GM12865 (cell line): Measurements from ENCODE around the gene MR1.

Experiments
- DNase-seq: peaks from one replicate; pipeline ENCODE4 v3.0.0; 2010; ENCODE audit warnings: low read depth
- H3K4me3 ChIP-seq: 2 replicates; pipeline ENCODE4 v1.5.1; 2011; ENCODE audit warnings: mild to moderate bottlenecking, low read depth, low read length, control low read depth
- CTCF ChIP-seq: IDR thresholded peaks from 2 replicates; pipeline ENCODE4 v1.5.1; 2011; ENCODE audit warnings: low read length, control low read depth, low read depth, inconsistent platforms; ENCODE audit not compliant: insufficient read depth; ENCODE audit errors: missing control alignments

The MR1 gene

DNA sequence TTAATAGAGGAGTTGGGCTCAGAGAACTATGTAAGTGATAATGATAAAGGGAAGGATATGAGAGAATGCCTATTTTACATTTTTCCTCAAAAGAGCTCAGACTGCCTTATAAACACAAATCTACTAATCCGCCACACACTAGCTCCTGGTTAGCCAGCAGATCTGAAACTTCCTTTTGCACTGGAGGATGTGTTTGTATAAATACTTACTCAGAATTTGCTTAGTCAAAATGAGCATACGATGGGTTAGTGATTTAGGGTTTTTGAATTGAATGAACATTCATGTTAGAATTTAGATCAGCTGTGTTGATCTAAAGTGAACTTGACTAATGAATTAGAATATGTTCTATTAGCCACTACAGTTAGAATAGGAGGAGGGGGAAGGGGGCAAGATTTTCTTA, 45.6 kb downstream of the MR1 start:
- TF ChIP-seq CTCF = no peak
- DNase-seq = peak; percentile 49
- H3K4me3 ChIP-seq = no peak overlapping the region

DNA sequence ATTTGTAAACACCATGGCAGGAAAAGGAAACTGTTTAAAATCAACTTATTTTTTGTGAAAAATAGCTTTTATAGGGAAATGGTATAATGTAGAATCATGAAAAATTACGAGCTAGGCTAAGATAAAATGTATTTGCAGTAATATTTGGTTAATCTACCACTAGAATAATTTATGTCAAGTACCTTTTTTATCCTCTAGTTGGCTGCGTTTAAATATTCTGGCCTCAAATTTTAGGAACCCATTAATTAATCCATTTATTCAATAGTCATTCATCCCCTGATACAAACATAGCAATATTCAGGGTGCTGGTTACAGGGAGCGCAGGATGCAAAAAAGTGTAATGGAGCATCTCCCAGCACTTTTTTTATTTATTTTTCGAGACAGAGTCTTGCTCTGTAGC, 46.1 kb downstream of the MR1 start:
- no peak for DNase-seq
- no peak overlapping the region for H3K4me3 ChIP-seq
- no peak for TF ChIP-seq CTCF

- no peak for TF ChIP-seq CTCF
- no peak overlapping the region for H3K4me3 ChIP-seq
- no peak for DNase-seq
Measured at GRCh38 chr1:181080556-181080955, 46.8 kb downstream of the MR1 start.

- no peak for DNase-seq
- no peak for TF ChIP-seq CTCF
- H3K4me3 ChIP-seq = no peak overlapping the region
Measured at GRCh38 chr1:181081395-181081794, 47.6 kb downstream of the MR1 start.

- H3K4me3 ChIP-seq = no peak overlapping the region
- TF ChIP-seq CTCF = peak; percentile 60
- peak; percentile 81 for DNase-seq
Measured at GRCh38 chr1:181083842-181084605, 50.2 kb downstream of the MR1 start.

- no peak for TF ChIP-seq CTCF
- no peak overlapping the region for H3K4me3 ChIP-seq
- no peak for DNase-seq
Measured at GRCh38 chr1:181084606-181084969, 50.8 kb downstream of the MR1 start.

DNA sequence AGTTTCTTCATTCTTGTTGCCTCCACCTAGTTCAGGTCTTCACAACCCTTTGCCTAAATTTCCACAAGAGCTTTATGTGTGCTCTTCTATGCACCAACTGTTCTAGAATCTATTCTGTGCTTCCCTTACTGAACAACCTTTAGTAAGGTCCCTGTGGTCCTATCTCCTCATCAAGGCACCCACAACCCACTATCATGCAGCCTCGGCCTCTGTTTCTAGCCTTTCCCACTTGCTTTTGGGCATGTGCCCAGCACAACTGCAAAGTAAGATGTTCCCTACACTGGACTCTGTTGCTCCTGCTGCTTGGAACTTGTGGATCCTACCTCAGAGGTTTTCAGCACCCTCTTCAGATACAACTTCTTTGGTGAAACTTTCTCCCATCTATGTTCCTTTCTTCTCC, 52.3 kb downstream of the MR1 start:
- TF ChIP-seq CTCF = no peak
- no peak for DNase-seq
- H3K4me3 ChIP-seq = no peak overlapping the region
